Mucosa of stomach (tissue), 1 donor: ENCODE data around the gene HNRNPA0.
"Not testable (repeated sequence)": the region's sequence is repeated elsewhere in the genome, so short reads cannot be mapped to it uniquely, and the experiment has no call there.

Source experiments
- H3K27me3 ChIP-seq: one replicate; pipeline ENCODE4 v1.7.0; 2013; ENCODE audit warnings: mild to moderate bottlenecking, low read length; ENCODE audit not compliant: control insufficient read depth, insufficient read depth
- H3K36me3 ChIP-seq: one replicate; pipeline ENCODE4 v1.7.0; 2013; ENCODE audit warnings: low read length; ENCODE audit not compliant: control insufficient read depth, insufficient read depth
- H3K4me1 ChIP-seq: one replicate; pipeline ENCODE4 v1.7.0; 2013; ENCODE audit warnings: mild to moderate bottlenecking, low read length; ENCODE audit not compliant: control insufficient read depth, insufficient read depth
- H3K4me3 ChIP-seq: one replicate; pipeline ENCODE4 v1.7.0; 2013; ENCODE audit warnings: low read length
- H3K9ac ChIP-seq: one replicate; pipeline ENCODE4 v1.7.0; 2013; ENCODE audit warnings: mild to moderate bottlenecking, low read length, moderate library complexity
- H3K9me3 ChIP-seq: one replicate; pipeline ENCODE4 v1.7.0; 2013; ENCODE audit warnings: mild to moderate bottlenecking, low read length, moderate library complexity; ENCODE audit not compliant: control insufficient read depth
- donor health status: Pancreatic carcinoma.

HNRNPA0 gene

DNA sequence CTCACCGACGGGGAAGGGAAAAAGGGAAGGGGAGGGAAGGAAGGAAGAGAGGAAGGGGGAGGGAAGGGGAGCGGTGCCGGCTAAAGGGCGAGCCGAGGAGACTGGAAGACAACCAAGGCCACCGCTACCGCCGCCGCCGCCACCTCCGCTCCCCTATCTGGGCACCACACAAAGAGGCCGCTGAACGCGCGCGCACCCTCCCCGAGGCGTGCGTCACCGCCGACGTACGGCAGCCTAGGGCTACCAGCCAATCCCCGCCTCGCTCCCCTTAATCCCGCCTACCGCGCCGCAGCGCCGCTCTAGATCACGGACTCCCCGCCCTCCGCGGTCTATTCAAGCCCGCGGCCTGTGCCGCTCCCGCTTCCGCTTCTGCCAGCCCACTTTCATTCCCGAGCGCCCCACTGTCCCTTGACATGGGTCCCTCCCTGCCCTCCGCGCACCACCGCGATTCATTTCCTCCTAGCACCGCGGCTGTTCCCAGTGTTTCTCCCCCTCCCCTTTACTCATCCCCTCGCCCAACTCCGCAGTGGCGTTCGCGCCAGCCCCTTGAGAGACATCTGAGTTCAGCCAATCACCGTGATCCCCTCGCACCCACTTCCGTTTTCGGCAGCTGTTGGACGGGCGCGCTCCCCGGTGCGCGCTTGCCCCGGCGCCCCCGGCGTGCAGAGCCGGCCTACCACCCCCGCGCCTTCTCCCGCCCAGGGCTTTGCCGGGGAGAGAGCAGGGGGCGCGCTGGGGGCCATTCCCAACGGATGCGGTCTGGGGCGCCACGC, at the start of gene HNRNPA0:
TSS of gene HNRNPA0 (minus strand) at position 176 of the 773 bp plus-strand sequence. CDS start 297 bp downstream, outside the sequence.
- Histone ChIP-seq H3K27me3 (no peaks in the 10 kb centered on the region), H3K9me3 (no peaks in the 10 kb centered on the region), H3K4me1 (peaks cover 10% of the 10 kb centered on the region), H3K36me3 (no peaks in the 10 kb centered on the region), H3K9ac (peak within 1 kb of the TSS; percentile 99), H3K4me3 (peak within 1 kb of the TSS; percentile 89)

DNA sequence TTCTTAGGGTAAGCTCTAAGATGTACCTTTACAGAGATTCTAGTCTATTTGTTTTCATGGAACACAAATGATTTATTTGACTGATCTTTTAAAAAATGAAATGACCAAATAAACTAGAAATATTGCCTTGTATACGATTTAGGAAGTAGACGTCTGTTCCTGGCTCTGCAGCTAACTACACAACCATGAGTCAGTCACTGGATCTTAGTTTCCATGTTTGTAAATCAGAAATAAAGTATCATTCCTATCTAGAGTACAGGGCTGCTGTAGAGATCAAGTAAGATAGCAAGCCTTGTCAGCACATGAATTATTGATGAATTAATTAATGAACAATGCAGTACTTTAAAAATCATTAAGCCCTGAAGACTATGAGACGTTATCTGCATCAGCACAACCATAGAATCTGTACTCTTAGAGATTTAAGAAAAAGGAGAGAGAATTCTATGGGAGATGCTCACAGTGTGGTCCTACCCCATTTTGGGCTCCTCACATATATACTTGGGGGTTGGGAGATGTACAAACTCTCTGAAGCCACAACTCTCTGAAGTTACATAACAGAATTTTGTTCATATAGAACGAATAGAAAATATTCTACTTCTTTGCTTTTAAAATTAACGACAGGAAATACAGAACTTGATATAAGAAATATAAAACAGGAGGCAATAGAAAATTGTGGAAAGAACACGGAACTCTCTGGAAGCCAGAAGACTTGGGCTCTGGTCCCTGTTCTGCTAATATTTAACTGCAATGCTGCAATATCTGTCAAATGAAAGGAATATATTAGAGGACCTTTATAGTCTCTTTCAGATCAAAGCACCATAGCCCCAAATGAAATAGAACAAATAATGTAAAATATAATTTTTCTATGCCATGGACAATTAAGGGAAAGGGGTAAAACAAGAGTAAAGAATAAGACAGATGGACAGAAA, 48.4 kb upstream of the HNRNPA0 start:
- H3K27me3 ChIP-seq, result no peaks in the 10 kb centered on the region
- no peak overlapping the region for H3K9ac ChIP-seq
- no peak overlapping the region for H3K4me3 ChIP-seq
- no peaks in the 10 kb centered on the region for H3K4me1 ChIP-seq
- H3K9me3 ChIP-seq, result no peaks in the 10 kb centered on the region
- H3K36me3 ChIP-seq, result no peaks in the 10 kb centered on the region

DNA sequence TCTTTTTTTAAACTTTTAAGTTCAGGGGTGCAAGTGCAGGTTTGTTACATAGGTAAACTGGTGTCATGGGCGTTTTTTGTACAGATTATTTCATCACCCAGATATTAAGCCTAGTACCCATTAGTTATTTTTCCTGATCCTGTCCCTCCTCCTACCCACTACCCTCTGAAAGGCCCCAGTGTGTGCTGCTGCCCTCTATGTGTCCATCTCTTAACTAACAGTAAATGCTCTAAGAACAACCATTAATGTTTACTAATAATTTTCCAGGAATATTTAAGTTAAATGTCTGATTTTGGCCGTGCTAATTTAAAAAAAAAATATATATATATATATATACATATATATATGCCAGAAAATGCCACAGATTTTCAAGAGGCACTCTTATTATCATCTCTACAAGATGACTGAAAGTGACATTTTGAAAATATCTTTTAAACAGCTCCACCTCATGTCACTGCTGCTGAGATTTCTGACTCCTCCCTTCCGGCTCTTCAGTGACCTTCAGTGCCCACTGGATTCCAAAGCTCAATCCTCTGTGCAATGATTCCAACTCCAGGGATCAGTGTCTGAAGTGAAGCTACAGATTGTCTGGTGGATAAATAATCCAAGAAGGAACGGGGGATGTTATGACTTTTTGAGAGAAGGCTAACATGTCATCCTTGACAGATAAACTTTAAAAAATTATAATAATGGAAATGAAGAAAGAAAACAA, 46.7 kb upstream of the HNRNPA0 start:
- Histone ChIP-seq H3K27me3 (no peaks in the 10 kb centered on the region), H3K9me3 (no peaks in the 10 kb centered on the region), H3K4me1 (no peaks in the 10 kb centered on the region), H3K4me3 (no peak overlapping the region), H3K9ac (no peak overlapping the region), H3K36me3 (no peaks in the 10 kb centered on the region)

DNA sequence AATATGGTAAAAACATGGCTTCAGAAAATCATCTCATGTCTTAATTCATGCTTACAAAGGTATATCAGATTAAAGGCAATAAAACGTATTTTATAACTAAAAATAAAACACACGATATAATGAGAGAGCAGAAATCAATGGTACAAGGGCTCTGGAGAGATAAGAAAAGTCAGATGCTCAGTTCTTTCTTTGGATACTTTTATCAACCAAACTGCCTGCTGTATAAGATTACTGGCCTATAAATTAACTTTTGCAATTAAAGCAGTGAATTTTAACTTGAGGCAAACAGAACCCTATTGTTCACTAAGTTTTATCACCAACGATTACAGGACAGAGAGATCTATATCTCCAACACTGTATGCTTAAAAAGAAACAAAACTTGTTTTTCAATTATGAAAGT, 42.1 kb upstream of the HNRNPA0 start:
- Histone ChIP-seq H3K4me1 (peaks cover 14% of the 10 kb centered on the region), H3K4me3 (no peak overlapping the region), H3K9ac (no peak overlapping the region), H3K9me3 (no peaks in the 10 kb centered on the region), H3K27me3 (no peaks in the 10 kb centered on the region), H3K36me3 (no peaks in the 10 kb centered on the region)

DNA sequence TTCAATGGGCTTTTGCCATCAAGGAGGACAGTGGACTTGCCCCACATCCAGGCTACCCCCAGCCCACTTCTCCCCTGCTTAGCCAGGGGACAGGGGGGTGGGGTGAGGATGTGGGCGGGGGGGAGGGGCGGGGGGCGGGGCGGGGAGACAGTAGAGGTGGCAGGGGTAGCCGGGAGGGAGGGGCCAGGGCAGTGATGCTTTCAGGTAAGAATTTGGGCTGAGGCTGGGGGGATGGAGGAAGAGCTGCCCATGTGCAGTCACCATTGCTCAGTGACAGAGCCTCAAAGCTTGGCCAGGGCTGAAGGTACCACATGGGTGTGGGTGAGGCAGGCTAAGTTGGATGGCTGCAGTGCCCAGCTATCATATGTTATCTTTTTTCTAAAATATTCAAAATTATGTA, 40.7 kb upstream of the HNRNPA0 start:
- Histone ChIP-seq H3K9ac (no peak overlapping the region), H3K4me1 (peaks cover 19% of the 10 kb centered on the region), H3K9me3 (no peaks in the 10 kb centered on the region), H3K36me3 (no peaks in the 10 kb centered on the region), H3K4me3 (no peak overlapping the region), H3K27me3 (no peaks in the 10 kb centered on the region)

DNA sequence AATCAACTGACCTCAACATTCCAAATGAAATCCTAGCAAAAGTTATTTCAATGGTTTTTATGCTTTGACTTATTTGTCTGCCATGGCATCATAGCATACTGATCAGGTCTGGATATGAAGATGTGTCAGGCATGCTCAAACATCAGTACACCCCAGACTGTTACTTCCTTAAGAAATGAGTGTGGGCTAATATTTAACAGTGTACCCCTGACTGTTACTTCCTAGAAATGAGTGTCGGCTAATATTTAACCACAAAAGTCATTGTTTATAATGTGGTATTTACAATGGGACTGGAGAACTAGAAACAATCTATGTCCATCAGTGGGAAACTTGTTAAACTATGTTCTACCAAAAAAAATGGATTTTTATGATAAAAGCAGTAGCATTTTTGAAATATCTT, 38.1 kb upstream of the HNRNPA0 start:
- H3K9me3 ChIP-seq, result no peaks in the 10 kb centered on the region
- no peaks in the 10 kb centered on the region for H3K27me3 ChIP-seq
- H3K4me3 ChIP-seq, result no peak overlapping the region
- H3K36me3 ChIP-seq, result no peaks in the 10 kb centered on the region
- H3K4me1 ChIP-seq, result peaks cover 19% of the 10 kb centered on the region
- H3K9ac ChIP-seq, result no peak overlapping the region

DNA sequence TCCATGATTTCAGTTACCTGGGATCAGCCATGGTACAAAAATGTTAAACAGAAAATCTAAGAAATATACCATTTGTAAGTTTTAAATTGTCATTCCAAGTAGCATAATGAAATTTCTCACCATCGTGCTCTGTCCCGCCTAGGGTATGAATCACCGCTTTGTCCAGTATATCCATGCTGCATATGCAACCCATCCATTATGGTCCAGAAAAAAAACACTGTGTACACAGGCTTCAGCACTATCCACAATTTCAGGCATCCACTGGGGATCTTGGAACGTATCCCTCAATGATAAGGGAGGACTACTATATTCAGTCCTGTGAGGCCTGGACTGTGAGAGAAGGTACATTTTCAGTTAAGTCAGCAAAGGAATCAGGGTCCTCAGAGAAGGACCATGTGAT, 37.6 kb upstream of the HNRNPA0 start:
- H3K27me3 ChIP-seq, result no peaks in the 10 kb centered on the region
- no peaks in the 10 kb centered on the region for H3K36me3 ChIP-seq
- H3K9ac ChIP-seq, result no peak overlapping the region
- H3K9me3 ChIP-seq, result no peaks in the 10 kb centered on the region
- H3K4me1 ChIP-seq, result peaks cover 19% of the 10 kb centered on the region
- H3K4me3 ChIP-seq, result no peak overlapping the region

DNA sequence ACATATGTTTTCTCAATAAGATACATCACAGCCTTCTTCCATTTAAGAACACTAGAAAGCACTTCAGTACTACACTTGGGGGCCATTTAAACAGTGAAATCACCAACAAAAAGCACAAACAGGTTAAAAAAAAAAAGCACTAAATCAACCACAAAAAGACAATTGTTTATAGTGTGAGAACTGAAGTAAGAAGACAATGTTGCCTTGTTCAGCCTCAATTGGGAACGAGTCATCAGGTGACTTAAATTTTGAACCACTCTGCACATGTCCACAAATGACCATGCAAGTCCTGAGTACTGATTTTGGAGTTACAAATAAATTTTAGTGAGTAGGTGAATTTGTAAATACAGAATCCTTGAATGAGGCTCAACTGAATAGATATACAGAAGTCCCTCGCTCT, 37.2 kb upstream of the HNRNPA0 start:
- Histone ChIP-seq H3K4me3 (no peak overlapping the region), H3K27me3 (no peaks in the 10 kb centered on the region), H3K9me3 (no peaks in the 10 kb centered on the region)

DNA sequence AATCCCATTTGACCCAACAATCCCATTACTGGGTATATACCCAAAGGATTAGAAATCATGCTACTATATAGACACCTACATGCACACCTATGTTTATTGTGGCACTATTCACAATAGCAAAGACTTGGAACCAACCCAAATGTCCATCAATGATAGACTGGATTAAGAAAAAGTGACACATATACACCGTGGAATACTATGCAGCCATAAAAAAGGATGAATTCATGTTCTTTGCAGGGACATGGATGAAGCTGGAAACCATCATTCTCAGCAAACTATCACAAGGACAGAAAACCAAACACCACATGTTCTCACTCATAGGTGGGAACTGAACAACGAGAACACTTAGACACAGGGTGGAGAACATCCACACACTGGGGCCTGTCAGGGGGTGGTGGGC, 34.4 kb upstream of the HNRNPA0 start:
- not testable (repeated sequence) for H3K27me3 ChIP-seq, H3K9me3 ChIP-seq, H3K36me3 ChIP-seq, H3K4me3 ChIP-seq, H3K9ac ChIP-seq
- peaks cover 19% of the 10 kb centered on the region for H3K4me1 ChIP-seq

More for the DNA sequence above, 37.2 kb upstream of the HNRNPA0 start:
- Histone ChIP-seq H3K4me1 (peaks cover 19% of the 10 kb centered on the region), H3K36me3 (no peaks in the 10 kb centered on the region), H3K9ac (no peak overlapping the region)

DNA sequence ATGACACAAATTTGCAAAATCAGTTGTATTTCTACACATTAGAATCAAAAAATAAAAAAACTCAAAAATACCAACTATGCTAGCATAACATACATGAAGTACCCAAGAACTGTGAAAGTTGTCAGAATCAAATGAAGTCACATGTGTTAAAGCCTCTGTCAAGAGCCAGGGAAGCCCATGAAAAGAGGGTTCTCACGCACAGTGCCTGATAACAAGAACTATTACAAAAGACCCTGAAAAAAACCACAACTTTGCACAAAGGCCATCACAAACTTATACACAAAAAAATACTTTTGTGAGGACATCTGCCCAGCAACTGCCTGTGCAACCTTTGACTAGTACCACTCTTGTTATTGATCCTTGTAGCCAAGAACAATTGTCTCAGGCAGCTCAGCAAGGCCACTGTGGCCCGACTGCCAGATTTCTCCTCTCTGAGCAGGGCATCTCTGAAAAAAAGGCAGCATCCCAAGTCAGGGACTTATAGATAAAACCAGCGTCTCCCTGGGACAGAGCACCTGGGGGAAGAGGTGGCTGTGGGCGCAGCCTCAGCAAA, 28.9 kb upstream of the HNRNPA0 start:
- Histone ChIP-seq H3K9ac (no peak overlapping the region), H3K9me3 (no peaks in the 10 kb centered on the region), H3K4me1 (no peaks in the 10 kb centered on the region), H3K4me3 (no peak overlapping the region), H3K27me3 (no peaks in the 10 kb centered on the region), H3K36me3 (no peaks in the 10 kb centered on the region)

DNA sequence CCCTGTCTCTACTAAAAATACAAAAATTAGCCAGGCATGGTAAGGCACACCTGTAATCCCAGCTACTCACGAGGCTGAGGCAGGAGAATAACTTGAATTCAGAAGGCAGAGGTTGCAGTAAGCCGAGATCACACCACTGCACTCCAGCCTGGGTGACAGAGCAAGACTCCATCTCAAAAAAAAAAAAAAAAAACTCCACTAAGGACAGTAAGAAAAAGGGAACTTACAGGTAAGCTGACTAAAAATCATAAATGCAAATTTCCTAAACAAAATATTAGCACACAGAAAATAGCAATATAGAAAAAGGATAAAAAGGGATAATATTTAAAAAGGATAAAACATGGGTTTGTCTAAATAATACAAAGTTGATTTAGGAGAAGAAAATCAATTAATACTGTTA, 27.9 kb upstream of the HNRNPA0 start:
- no peak overlapping the region for H3K4me3 ChIP-seq
- no peaks in the 10 kb centered on the region for H3K9me3 ChIP-seq
- no peaks in the 10 kb centered on the region for H3K27me3 ChIP-seq
- no peaks in the 10 kb centered on the region for H3K4me1 ChIP-seq
- no peak overlapping the region for H3K9ac ChIP-seq
- H3K36me3 ChIP-seq, result no peaks in the 10 kb centered on the region
